ENCODE measurements around the gene ZNF581.
A peak's percentile ranks its signal among the peaks of the same experiment; 100 is the strongest.

The ZNF581 gene

GRCh38 chr19:55685776-55686175 lies 42.3 kb downstream of the ZNF581 start:
- Histone ChIP-seq H3K4me3 (ENCODE audit: severe bottlenecking) (no peak overlapping the region), H3K36me3 (ENCODE audit: low read depth) (peaks cover 66% of the 10 kb centered on the region), H3K27ac (ENCODE audit: poor library complexity, severe bottlenecking) (no peak overlapping the region), H3K27me3 (ENCODE audit: insufficient read depth, poor library complexity, severe bottlenecking) (no peaks in the 10 kb centered on the region), H3K4me1 (ENCODE audit: insufficient read depth, poor library complexity, severe bottlenecking) (no peaks in the 10 kb centered on the region), H3K9me3 (ENCODE audit: severe bottlenecking) (no peaks in the 10 kb centered on the region)
- TF ChIP-seq, protein P1, sequence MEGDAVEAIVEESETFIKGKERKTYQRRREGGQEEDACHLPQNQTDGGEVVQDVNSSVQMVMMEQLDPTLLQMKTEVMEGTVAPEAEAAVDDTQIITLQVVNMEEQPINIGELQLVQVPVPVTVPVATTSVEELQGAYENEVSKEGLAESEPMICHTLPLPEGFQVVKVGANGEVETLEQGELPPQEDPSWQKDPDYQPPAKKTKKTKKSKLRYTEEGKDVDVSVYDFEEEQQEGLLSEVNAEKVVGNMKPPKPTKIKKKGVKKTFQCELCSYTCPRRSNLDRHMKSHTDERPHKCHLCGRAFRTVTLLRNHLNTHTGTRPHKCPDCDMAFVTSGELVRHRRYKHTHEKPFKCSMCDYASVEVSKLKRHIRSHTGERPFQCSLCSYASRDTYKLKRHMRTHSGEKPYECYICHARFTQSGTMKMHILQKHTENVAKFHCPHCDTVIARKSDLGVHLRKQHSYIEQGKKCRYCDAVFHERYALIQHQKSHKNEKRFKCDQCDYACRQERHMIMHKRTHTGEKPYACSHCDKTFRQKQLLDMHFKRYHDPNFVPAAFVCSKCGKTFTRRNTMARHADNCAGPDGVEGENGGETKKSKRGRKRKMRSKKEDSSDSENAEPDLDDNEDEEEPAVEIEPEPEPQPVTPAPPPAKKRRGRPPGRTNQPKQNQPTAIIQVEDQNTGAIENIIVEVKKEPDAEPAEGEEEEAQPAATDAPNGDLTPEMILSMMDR (IDR thresholded peaks at IDR 0.05; ENCODE audit: poor library complexity, severe bottlenecking), result no peak
- DNase-seq (ENCODE audit: low spot score), result no peak
- ATAC-seq (ENCODE audit: low read depth), result no peak

- Histone ChIP-seq H3K36me3 (ENCODE audit: low read depth) (peaks cover 59% of the 10 kb centered on the region), H3K9me3 (ENCODE audit: severe bottlenecking) (no peaks in the 10 kb centered on the region), H3K27me3 (ENCODE audit: insufficient read depth, poor library complexity, severe bottlenecking) (no peaks in the 10 kb centered on the region), H3K4me3 (ENCODE audit: severe bottlenecking) (no peak overlapping the region), H3K27ac (ENCODE audit: poor library complexity, severe bottlenecking) (no peak overlapping the region), H3K4me1 (ENCODE audit: insufficient read depth, poor library complexity, severe bottlenecking) (no peaks in the 10 kb centered on the region)
- TF ChIP-seq, protein P1 (IDR thresholded peaks at IDR 0.05; ENCODE audit: poor library complexity, severe bottlenecking), result no peak
- DNase-seq (ENCODE audit: low spot score), result no peak
- ATAC-seq (ENCODE audit: low read depth), result no peak
Measured at GRCh38 chr19:55686311-55687050, 43.0 kb downstream of the ZNF581 start.

GRCh38 chr19:55687281-55688201 lies 44.1 kb downstream of the ZNF581 start:
- Histone ChIP-seq H3K27ac (ENCODE audit: poor library complexity, severe bottlenecking) (no peak overlapping the region), H3K4me1 (ENCODE audit: insufficient read depth, poor library complexity, severe bottlenecking) (no peaks in the 10 kb centered on the region), H3K27me3 (ENCODE audit: insufficient read depth, poor library complexity, severe bottlenecking) (no peaks in the 10 kb centered on the region), H3K4me3 (ENCODE audit: severe bottlenecking) (no peak overlapping the region), H3K9me3 (ENCODE audit: severe bottlenecking) (no peaks in the 10 kb centered on the region), H3K36me3 (ENCODE audit: low read depth) (peaks cover 53% of the 10 kb centered on the region)
- DNase-seq (ENCODE audit: low spot score) (no peak), ATAC-seq (ENCODE audit: low read depth) (no peak)
- TF ChIP-seq, protein P1 (IDR thresholded peaks at IDR 0.05; ENCODE audit: poor library complexity, severe bottlenecking), result no peak

DNA sequence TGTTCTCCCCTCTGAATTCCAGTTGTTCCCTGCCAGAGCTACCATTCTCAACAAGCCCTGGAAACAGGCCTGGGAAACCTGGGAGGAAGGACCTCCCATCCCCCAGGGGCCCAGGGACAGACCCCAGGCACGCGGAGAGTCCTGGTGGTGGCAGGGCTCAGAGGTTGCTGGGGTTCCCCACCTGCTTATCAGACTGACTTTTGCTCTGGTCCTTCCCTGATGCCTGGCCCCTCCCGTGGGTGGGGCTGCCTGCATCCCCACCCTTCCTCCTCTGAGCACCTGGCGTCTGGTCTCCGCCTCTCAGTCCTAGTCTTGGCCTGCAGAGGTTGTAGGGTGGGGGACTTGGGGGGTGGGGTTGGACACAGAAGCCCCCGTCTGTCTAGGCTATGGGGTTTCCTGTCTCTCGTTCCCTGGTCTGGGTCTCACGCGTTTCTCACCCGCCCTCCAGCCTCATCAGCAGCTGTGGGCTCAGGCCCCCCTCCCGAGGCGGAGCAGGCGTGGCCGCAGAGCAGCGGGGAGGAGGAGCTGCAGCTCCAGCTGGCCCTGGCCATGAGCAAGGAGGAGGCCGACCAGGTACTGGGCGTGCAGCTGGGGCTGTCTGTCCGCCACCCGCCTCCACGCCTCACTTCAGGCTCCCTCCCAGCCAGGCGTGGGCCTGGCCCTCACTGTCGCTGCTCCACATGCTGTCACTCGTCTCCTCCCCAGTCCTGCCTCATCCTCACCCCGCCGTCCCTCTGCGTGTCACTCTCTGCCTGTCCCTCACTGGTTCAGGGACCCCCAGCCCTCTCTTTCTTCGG lies 45.2 kb downstream of the ZNF581 start:
- H3K36me3 ChIP-seq (ENCODE audit: low read depth), result peaks cover 51% of the 10 kb centered on the region
- peak; percentile 64 for DNase-seq (ENCODE audit: low spot score)

More for the DNA sequence above, 45.2 kb downstream of the ZNF581 start:
- ATAC-seq (ENCODE audit: low read depth), result no peak
- H3K27ac ChIP-seq (ENCODE audit: poor library complexity, severe bottlenecking), result no peak overlapping the region
- H3K9me3 ChIP-seq (ENCODE audit: severe bottlenecking), result no peaks in the 10 kb centered on the region
- no peaks in the 10 kb centered on the region for H3K27me3 ChIP-seq (ENCODE audit: insufficient read depth, poor library complexity, severe bottlenecking)
- H3K4me1 ChIP-seq (ENCODE audit: insufficient read depth, poor library complexity, severe bottlenecking), result no peaks in the 10 kb centered on the region
- TF ChIP-seq, protein P1 (IDR thresholded peaks at IDR 0.05; ENCODE audit: poor library complexity, severe bottlenecking), result no peak
- H3K4me3 ChIP-seq (ENCODE audit: severe bottlenecking), result no peak overlapping the region
